ENCODE results near the gene NOD1. TPM values are rescaled to one million over a fixed set of nuclear protein-coding genes. Genes with fewer than 3 reads are reported as not detected.

Gene NOD1
- total and polyA plus RNA-seq, 2 of the 13 experiments (the other 11 are each of a cell fraction or from before 2014, with no cell fraction given), result 1.7 to 2.9 TPM

DNA sequence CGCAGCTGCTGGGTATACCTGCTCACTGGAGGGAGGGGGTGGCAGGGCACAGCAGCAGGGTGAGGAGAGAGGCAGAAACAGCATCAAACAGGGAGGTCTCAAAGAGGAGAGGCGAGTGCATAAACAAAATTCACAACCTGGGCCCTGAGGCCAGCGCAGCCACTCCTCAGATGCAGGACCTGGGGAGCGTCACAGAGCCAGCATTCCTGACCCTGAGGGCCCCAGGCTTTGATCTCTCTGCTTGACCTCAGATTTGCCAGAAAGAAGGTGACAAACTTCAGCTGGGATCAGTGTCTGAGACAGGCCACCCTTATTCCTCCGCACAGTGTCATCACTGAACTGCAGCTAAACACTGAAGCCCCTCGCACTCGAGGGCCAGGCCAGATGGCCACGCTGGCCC, 25.6 kb downstream of the NOD1 start:
- BruUV-seq (replicated peaks), result no TSS peak
- H3K27ac ChIP-seq (ENCODE audit: extremely low read length, insufficient read depth, low read length), result no peak overlapping the region
- H2AFZ ChIP-seq (ENCODE audit: low read length), result no peak overlapping the region
- no peaks in the 10 kb centered on the region for H3K9me3 ChIP-seq (ENCODE audit: low read length)
- H3K4me1 ChIP-seq (ENCODE audit: insufficient read depth, low read length), result peaks cover 5% of the 10 kb centered on the region; the same call in 1 of the 2 replicates
- 90% methylated on average over 8 of the region's 8 CpGs for WGBS (ENCODE audit: low lambda C conversion rate)
- H3K4me3 ChIP-seq (replicated peaks in 1 of 3; ENCODE audit: insufficient read depth in 1 of 3, low read depth in 2 of 3, low read length in 3 of 3), result no peak overlapping the region
- FAIRE-seq (no peak), ATAC-seq (no peak), DNase-seq (ENCODE audit: low spot score) (no peak)
- H3K9ac ChIP-seq (ENCODE audit: insufficient read depth, low read depth, low read length), result no peak overlapping the region
- ChIA-PET POLR2A (no interaction called here), CTCF (ENCODE audit: low intra/inter-chr PET ratio, low total read pairs) (no interaction called here)
- intact Hi-C loops (cut with micrococcal nuclease; ENCODE audit: unreplicated experiment) (no loop called here), in situ Hi-C loops (cut with HindIII; ENCODE audit: extremely low pct_ligation_motif_present, low pct_unique_long_range_greater_than_20kb) (no loop called here)
- H3K79me2 ChIP-seq (ENCODE audit: insufficient read depth, low read length), result no peaks in the 10 kb centered on the region
- TF ChIP-seq ZFY (CRISPR knock-in tag; IDR thresholded peaks at IDR 0.05) (no peak), HMGA1 (CRISPR knock-in tag; conservative IDR thresholded peaks at IDR 0.05) (no peak), POLR2AphosphoS5 (IDR thresholded peaks at IDR 0.05; ENCODE audit: low read depth, low read length) (no peak), ZNF383 (CRISPR knock-in tag; IDR thresholded peaks at IDR 0.05; ENCODE audit: borderline replicate concordance) (no peak), ONECUT2 (CRISPR knock-in tag; IDR thresholded peaks at IDR 0.05) (no peak), LRRFIP1 (CRISPR knock-in tag; conservative IDR thresholded peaks at IDR 0.05) (no peak), GPN1 (CRISPR knock-in tag; IDR thresholded peaks at IDR 0.05; ENCODE audit: borderline replicate concordance) (no peak), MIER2 (CRISPR knock-in tag; IDR thresholded peaks at IDR 0.05) (no peak), TBL1XR1 (IDR thresholded peaks at IDR 0.05; ENCODE audit: borderline replicate concordance, low read length, partially characterized antibody) (no peak)
- TF ChIP-seq, protein P1, sequence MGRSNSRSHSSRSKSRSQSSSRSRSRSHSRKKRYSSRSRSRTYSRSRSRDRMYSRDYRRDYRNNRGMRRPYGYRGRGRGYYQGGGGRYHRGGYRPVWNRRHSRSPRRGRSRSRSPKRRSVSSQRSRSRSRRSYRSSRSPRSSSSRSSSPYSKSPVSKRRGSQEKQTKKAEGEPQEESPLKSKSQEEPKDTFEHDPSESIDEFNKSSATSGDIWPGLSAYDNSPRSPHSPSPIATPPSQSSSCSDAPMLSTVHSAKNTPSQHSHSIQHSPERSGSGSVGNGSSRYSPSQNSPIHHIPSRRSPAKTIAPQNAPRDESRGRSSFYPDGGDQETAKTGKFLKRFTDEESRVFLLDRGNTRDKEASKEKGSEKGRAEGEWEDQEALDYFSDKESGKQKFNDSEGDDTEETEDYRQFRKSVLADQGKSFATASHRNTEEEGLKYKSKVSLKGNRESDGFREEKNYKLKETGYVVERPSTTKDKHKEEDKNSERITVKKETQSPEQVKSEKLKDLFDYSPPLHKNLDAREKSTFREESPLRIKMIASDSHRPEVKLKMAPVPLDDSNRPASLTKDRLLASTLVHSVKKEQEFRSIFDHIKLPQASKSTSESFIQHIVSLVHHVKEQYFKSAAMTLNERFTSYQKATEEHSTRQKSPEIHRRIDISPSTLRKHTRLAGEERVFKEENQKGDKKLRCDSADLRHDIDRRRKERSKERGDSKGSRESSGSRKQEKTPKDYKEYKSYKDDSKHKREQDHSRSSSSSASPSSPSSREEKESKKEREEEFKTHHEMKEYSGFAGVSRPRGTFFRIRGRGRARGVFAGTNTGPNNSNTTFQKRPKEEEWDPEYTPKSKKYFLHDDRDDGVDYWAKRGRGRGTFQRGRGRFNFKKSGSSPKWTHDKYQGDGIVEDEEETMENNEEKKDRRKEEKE (IDR thresholded peaks at IDR 0.05), result no peak
- H3K27me3 ChIP-seq (ENCODE audit: control insufficient read depth in 1 of 2, insufficient read depth in 2 of 2, low read length in 2 of 2), result no peaks in the 10 kb centered on the region
- H4K20me1 ChIP-seq (ENCODE audit: insufficient read depth, low read length), result no peaks in the 10 kb centered on the region
- no peak overlapping the region for H3K4me2 ChIP-seq (ENCODE audit: low read depth, low read length)
- H3K36me3 ChIP-seq (replicated peaks in 1 of 2; ENCODE audit: control insufficient read depth in 1 of 2, insufficient read depth in 2 of 2, low read length in 2 of 2), result no peaks in the 10 kb centered on the region; a peak in 1 of 5 replicates

All from HepG2 (cell line).